IMR-90 (cell line): Measurements from ENCODE around the gene NDC80.

ENCODE experiments used
- CHD1 ChIP-seq: IDR thresholded peaks from 2 replicates; pipeline ENCODE4 v1.6.1; 2012; ENCODE audit warnings: low read depth, low read length, improper control_type of control experiment
- POLR2A ChIP-seq: IDR thresholded peaks from 2 replicates; pipeline ENCODE4 v1.6.1; 2012; ENCODE audit warnings: mild to moderate bottlenecking, low read depth, low read length
- RAD21 ChIP-seq: IDR thresholded peaks from 2 replicates; pipeline ENCODE4 v1.6.1; 2012; ENCODE audit warnings: low read length, improper control_type of control experiment
- RFX5 ChIP-seq: IDR thresholded peaks from 2 replicates; pipeline ENCODE4 v1.8.0; 2012; ENCODE audit warnings: low read depth, mild to moderate bottlenecking, low read length, moderate library complexity
- TF ChIP-seq, protein P1 (sequence below): conservative IDR thresholded peaks from 2 replicates; pipeline ENCODE4 v1.5.1; 2012; ENCODE audit warnings: mild to moderate bottlenecking, low read depth, low read length, improper control_type of control experiment
- TF ChIP-seq, protein P2 (sequence below): fragments of 150-350 bp; IDR thresholded peaks from 2 replicates; pipeline ENCODE4 v1.6.1; 2016; ENCODE audit warnings: low read depth, mild to moderate bottlenecking, low read length, moderate library complexity, borderline replicate concordance
- TF ChIP-seq, protein P3 (sequence below): fragments of 150-350 bp; IDR thresholded peaks from 2 replicates; pipeline ENCODE4 v1.6.1; 2017; ENCODE audit warnings: mild to moderate bottlenecking, antibody characterized with exemption, low read length, low read depth

DNA sequence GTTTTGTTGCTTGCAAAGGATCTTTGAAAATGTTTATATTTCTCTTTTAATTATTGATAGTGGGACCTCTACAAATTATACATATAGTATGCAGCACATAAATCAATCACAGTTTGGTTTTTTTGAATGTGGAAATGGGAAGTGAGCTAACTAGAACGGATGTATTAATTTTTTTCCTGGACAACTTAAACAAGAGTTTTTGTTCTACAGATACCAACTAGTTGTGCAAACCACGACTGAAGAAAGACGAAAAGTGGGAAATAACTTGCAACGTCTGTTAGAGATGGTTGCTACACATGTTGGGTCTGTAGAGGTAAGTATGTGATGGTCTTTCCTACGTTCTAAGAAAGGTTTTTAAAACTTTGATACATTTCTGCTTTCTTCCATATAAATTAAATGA lies 39.2 kb downstream of the NDC80 start:
- no peak for TF ChIP-seq RFX5
- TF ChIP-seq POLR2A, result no peak
- TF ChIP-seq, protein P1, sequence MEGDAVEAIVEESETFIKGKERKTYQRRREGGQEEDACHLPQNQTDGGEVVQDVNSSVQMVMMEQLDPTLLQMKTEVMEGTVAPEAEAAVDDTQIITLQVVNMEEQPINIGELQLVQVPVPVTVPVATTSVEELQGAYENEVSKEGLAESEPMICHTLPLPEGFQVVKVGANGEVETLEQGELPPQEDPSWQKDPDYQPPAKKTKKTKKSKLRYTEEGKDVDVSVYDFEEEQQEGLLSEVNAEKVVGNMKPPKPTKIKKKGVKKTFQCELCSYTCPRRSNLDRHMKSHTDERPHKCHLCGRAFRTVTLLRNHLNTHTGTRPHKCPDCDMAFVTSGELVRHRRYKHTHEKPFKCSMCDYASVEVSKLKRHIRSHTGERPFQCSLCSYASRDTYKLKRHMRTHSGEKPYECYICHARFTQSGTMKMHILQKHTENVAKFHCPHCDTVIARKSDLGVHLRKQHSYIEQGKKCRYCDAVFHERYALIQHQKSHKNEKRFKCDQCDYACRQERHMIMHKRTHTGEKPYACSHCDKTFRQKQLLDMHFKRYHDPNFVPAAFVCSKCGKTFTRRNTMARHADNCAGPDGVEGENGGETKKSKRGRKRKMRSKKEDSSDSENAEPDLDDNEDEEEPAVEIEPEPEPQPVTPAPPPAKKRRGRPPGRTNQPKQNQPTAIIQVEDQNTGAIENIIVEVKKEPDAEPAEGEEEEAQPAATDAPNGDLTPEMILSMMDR, result no peak
- no peak for TF ChIP-seq CHD1
- TF ChIP-seq, protein P2, sequence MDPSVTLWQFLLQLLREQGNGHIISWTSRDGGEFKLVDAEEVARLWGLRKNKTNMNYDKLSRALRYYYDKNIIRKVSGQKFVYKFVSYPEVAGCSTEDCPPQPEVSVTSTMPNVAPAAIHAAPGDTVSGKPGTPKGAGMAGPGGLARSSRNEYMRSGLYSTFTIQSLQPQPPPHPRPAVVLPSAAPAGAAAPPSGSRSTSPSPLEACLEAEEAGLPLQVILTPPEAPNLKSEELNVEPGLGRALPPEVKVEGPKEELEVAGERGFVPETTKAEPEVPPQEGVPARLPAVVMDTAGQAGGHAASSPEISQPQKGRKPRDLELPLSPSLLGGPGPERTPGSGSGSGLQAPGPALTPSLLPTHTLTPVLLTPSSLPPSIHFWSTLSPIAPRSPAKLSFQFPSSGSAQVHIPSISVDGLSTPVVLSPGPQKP, result no peak
- TF ChIP-seq RAD21, result no peak
- TF ChIP-seq, protein P3, sequence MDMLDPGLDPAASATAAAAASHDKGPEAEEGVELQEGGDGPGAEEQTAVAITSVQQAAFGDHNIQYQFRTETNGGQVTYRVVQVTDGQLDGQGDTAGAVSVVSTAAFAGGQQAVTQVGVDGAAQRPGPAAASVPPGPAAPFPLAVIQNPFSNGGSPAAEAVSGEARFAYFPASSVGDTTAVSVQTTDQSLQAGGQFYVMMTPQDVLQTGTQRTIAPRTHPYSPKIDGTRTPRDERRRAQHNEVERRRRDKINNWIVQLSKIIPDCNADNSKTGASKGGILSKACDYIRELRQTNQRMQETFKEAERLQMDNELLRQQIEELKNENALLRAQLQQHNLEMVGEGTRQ, result no peak
